NCI-H1436 (cell line): ENCODE measurements around the gene LRFN4.

Experiments
- DNase-seq: peaks from one replicate; lab custom pipeline; 2025; lab: John Stamatoyannopoulos, UW

Gene LRFN4

DNA sequence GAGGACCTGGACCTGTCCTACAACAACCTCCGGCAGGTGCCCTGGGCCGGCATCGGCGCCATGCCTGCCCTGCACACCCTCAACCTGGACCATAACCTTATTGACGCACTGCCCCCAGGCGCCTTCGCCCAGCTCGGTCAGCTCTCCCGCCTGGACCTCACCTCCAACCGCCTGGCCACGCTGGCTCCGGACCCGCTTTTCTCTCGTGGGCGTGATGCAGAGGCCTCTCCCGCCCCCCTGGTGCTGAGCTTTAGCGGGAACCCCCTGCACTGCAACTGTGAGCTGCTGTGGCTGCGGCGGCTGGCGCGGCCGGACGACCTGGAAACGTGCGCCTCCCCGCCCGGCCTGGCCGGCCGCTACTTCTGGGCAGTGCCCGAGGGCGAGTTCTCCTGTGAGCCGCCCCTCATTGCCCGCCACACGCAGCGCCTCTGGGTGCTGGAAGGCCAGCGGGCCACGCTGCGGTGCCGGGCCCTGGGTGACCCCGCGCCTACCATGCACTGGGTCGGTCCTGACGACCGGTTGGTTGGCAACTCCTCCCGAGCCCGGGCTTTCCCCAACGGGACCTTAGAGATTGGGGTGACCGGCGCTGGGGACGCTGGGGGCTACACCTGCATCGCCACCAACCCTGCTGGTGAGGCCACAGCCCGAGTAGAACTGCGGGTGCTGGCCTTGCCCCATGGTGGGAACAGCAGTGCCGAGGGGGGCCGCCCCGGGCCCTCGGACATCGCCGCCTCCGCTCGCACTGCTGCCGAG, 1.5 kb downstream of the LRFN4 start:
- DNase-seq: no peak

DNA sequence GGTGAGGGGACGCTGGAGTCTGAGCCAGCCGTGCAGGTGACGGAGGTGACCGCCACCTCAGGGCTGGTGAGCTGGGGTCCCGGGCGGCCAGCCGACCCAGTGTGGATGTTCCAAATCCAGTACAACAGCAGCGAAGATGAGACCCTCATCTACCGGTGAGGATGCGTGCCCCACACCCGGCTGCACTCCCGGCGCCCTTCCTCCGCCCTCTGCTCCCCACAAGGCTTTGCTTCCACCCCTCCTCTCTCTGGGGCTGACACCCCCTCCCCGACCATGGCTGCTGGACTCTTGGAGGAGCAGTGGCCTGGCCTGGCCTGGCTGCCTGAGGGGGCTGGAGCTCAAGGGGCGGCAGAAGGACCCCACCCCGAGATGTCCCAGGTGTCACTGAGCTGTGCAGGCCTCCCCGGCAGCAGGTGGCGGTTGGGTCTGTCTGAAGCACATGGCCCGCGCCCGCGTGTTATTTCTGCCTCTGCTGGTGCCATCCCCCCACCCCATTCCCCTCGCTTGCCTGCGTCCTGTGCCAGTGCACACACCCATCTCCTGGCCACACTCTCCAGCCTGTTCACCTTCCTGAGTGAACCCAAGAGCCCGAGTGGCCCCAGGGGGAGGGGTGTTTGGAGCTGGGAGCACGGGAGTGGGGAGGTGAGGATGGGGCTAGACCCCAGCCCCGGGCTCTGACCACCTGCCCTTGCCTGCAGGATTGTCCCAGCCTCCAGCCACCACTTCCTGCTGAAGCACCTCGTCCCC, 2.2 kb downstream of the LRFN4 start:
- DNase-seq: no peak

DNA sequence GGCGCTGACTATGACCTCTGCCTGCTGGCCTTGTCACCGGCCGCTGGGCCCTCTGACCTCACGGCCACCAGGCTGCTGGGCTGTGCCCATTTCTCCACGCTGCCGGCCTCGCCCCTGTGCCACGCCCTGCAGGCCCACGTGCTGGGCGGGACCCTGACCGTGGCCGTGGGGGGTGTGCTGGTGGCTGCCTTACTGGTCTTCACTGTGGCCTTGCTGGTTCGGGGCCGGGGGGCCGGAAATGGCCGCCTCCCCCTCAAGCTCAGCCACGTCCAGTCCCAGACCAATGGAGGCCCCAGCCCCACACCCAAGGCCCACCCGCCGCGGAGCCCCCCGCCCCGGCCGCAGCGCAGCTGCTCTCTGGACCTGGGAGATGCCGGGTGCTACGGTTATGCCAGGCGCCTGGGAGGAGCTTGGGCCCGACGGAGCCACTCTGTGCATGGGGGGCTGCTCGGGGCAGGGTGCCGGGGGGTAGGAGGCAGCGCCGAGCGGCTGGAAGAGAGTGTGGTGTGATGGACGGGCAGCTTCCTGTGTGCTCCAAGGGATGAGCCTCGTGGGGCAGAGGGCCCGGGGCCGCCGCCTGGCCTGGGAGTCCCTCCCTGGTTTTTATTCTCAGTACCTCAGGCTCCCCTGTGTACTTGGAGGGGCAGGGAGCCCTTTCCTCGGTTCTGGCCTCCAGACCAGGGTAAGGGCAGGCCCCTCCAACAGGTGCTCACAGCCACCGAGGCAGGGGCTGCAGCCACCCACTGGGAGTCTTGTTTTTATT, 3.0 kb downstream of the LRFN4 start:
- no peak for DNase-seq

DNA sequence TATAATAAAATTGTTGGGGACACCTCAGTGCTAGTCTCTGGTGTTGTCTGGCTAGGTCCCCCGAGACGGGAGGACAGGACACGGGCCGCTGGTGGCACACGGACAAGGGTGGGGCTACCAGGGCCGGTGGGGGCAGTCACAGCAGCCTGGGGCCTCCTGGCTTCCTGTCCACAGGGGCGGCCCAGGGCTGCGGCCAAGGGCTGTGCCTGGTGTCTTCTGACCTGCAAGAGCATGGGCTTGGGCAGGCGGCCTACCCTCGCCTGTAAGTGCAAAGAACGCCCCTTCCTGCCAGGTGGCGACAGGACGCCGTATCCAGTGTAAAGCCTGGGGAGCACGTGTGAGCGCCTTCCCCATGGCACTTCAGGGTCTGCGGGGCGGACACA, 3.6 kb downstream of the LRFN4 start:
- no peak for DNase-seq

DNA sequence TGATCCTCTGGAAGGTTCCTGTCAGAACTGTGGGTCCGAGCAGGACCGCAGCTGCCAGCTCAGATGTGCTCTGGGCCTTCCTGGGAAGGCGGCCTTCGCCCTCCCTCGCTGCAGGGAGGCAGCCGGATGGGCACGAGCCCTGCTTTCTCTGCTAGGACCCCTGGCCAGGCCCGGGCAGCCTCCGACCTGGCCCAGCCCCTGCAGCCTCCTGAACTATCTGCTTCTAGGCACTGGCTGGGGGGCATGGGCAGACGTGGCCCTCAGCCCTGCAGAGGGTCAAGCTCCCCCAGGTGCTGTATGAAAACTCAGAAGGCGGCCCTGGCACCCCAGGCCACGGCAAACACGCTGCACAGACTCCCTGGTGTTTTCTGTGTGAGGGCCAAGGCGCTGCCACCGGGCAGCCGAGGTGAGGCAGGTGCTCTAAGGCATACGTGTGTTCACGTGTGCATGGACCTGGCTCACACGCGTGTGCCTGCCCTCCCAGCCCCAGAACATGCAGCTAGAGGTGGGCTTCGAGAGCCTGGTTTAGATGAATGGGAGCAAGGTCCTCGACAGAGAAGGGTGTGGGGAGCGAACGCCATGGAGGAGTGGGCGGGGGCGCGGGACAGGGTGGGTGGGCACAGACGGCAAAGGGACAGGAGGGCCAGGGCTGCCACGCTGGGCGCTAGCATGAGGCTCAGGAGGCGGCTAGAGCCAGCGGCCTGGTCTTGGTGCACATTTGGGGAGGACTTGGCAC, 4.3 kb downstream of the LRFN4 start:
- DNase-seq: no peak

DNA sequence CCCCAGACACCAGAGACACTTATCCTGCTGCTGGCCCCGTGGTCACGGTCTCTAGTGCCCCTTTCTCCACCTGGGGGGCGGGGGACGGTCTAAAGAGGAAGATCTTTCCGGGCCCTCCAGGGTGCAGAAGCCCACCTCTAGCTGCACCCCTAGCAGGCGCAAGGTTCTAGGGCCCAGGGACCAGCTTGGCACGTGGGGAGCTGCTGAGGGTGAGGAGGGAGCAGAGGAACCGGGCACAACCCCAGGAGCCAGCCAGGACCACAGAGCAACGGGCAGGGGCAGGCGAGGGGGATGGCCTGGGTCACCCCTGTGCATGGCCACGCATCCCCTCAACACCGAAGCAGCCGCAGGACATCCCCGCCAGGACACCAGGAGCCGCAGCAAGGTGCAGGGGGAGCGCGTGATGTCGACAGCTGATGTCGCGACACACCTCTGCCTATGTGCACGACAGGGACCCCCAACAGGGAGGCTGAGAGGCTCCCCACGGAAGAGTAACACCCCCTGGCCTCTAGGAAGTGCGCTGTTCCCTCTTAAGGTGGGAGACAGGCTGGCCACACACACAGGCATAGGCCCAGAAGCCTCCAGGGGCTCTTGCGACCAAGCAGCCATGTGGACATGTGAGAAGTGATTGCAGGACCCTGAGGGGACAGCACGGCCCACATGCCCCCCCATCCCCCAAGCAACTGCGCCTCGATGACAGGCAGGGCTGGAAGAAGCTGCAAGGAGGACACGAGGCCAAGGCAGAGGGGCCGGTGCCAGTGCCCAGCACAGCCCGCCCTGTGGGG, 5.1 kb downstream of the LRFN4 start:
- DNase-seq: no peak

DNA sequence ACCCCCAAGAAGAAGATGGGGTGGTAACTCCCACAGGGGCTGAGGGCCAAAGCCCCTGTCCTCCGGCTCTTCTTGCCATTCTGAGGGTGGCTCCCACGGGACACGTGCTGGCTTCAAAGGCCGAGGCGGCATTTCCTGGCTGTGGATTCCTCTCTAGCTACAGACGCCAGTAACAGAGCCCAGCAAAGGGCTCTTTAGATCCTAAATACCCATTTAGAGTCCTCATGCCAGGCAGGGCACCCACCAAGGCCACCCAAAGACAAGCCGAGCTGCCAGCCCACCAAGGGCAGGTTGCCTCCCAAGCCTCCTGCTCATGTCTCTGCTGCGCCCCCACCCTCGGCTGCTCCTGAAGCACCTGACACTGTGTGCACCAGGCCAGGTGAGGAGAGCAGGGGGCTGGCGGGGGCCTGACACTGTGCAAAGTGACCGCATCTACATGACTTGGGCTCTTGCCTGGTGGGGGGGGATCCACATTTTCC, 5.7 kb downstream of the LRFN4 start:
- no peak for DNase-seq

DNA sequence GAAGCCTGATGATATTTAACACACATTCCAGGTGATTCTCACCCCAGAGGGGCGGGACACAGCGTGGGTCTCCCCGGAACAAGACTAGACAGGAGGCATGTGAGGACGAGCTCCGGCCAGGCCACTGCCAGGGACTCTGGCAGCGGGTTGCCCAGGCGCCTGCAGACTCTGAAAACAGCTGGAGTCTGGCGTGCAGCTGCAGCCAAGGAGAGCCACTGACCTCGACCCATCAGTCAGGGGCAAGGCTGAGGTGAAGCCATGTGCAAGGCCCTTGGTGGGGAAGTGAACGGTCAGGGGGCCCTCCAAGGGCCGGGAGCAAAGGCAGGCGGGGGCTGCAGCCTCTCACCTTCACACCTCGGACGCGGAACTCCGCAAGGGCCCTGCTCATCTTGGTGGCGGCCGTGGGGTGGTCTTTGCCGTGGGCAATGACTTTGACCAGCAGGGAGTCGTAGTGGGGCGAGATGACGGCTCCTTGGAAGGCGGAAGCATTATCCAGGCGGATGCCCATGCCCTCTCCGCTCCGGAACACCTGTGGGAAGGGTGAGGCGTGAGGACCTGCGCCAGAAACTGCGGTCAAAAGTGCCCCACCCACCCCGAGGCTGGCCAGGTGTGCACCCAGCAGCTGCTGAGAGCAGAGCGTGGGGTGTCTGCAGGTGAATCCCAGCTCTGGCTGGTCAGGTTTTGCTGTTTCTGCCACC, 6.7 kb downstream of the LRFN4 start:
- DNase-seq: no peak

DNA sequence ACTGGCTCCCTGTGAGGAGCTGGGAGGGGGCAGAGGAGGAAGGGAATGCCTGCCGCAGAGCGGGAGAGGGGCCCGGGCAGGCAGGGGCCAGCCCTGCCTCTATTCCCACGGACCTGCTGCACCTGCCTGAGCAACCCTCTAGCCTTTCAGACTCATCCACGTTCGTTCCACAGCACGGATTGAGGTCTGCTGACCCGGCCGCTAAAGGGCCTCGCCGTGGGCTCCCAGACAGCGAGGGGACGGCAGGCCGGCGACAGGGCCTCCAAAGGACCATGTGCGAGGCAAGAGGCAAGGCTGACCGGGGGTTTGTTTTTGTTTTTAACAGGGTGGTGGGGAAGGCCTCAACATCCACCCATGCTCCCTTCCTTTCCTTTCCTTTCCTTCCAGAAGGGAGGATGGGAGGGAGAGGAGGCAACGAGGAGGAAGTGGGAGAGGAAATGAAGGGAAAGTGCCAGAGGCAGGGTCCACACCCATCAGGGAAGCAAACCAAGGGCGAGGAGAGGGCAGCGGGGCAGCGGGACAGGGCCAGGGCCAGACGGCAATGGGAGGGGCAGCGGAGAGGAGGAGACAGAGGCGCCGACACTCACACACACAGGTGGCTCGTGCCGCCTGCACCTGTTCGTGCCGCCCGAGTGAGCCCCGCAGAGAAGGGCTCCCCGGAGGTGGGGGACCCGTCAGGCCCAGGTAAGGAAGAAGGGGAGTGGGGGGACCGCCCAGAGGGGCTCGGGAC, 7.5 kb downstream of the LRFN4 start:
- DNase-seq: no peak

DNA sequence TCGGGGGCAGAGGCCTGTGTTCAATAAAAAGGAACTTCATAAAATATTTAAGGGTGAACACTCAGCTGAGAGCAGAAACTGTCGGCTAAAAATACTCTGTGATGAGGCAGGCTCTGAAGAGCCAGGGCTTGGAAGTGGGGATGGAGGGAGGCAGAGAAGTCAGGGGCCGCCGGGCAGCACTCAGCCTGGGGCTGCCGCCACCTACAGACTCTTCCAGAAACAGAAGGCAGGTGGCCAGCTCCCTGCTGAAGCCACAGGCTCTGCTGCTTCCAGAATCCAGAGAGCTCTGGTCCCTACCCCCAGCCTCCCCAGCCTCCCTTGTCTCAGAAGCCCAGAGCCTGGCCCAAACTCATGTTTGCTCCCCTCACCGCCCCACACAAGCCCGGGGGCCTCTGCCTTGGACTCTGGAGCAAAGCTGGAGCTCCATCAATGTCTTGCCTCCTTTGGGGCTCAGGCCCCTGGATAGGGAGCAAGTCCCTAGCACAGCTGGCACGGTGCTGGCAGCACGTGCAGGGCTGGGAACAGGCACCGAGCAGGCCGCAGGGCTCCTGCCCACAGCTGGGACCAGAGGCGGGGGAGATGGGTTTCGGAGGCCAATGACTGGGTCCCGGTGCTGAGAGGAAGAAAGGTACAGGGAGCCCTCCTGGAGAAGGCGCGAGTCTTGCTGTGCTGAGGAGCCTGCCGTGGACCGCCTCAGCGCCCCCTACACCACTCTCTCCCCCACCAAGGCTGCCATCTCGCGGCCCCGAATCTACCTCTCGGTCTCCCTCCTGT, 8.2 kb downstream of the LRFN4 start:
- DNase-seq: no peak

DNA sequence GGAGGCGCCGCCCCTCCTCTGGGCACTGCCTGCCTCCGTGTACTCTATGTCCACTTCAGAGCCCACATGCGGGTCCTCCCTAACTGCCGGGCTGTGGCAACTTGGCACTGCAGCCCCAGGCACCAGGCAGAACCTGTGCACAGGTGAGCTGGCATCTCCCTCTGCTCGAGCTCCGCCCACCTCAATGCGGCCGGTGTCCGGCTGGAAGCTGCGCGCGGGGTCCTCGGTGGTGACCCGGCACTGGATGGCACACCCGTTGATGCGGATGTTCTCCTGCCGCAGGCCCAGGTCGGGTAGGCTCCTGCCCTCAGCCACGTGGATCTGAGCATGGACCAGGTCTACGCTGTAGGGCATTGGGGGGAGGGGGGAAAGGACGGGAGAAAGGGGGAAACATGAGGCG, 9.1 kb downstream of the LRFN4 start:
- DNase-seq: no peak

DNA sequence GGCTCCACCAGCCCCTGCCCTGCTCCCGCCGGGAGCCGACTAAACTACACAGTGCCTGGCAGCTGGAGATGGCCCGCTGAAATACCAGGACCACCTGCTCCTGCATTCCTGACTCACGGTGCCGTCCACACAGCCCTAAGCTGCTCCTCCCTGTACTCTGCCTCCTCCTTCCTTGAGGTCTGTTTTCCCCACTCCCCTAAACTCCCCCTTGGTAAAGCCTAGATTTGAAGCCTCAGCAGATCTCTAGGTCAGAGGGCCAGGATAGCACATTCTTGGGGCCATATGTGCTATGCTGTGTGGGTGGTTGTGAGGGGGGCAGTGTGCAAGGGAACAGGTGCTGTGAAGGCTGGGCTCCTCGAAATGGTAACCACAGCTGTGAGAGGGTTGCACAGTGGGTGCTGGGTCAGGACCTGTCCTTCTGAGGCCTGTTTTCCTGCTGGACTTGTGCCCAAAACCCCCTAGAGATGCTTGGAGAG, 9.7 kb downstream of the LRFN4 start:
- DNase-seq: no peak

DNA sequence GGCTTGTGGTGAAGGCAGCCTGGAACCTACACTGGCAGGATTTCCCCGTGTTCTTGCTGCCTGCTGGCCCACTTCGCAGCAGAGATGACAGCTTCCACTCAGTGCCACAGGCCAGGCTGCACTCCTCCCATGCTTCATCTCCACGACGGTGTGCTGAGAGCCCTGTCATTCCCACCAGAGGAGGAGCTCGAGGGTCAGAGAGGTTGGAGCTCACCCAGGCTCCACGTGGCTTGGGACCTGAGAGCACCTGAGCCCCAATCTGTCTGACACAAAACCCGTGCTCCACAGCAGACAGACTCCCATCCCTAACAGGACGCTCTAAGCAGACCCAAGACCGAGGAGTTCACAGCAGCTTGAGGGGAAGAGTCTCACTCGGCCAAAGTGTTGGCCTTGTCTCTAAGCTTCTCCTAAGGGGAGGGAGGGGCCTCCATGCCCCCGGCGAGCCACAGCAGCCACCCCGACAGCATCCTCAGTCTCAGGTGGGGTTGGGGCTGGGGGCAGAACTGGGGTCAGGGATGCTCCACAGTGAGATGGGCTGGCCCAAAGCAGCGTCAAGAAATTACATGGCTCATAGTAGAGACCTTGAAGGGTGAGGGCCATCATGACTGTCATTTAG, 10.7 kb downstream of the LRFN4 start:
- no peak for DNase-seq

DNA sequence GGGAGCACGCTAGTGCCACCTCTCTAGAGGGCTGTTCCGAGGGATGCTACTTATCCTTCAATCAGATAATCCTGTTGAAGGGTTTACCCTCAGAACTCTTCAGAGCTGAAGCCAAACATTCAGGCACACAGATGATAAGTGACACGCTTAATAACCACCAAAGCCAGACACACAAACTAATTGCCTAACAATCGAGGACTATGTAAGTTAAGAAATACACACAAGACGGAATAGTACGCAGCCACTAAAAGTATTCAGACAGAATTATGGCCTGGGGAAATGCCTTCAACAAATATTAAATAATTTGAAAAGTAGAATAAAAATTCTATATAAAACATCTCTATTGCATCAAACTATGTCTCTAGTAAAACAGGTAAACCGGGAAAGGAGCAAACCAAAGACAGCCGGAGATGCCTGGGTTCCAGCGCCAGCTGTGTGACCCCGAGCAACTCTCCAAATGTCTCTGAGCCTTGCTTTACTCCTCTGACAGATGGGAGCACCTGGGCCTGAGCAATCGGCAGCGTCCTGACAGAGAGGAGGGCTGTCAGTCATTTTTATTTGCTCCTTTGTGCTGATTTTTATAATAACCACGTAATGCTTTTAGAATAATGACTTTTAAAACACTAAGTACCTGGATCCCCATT, 11.3 kb downstream of the LRFN4 start:
- no peak for DNase-seq

DNA sequence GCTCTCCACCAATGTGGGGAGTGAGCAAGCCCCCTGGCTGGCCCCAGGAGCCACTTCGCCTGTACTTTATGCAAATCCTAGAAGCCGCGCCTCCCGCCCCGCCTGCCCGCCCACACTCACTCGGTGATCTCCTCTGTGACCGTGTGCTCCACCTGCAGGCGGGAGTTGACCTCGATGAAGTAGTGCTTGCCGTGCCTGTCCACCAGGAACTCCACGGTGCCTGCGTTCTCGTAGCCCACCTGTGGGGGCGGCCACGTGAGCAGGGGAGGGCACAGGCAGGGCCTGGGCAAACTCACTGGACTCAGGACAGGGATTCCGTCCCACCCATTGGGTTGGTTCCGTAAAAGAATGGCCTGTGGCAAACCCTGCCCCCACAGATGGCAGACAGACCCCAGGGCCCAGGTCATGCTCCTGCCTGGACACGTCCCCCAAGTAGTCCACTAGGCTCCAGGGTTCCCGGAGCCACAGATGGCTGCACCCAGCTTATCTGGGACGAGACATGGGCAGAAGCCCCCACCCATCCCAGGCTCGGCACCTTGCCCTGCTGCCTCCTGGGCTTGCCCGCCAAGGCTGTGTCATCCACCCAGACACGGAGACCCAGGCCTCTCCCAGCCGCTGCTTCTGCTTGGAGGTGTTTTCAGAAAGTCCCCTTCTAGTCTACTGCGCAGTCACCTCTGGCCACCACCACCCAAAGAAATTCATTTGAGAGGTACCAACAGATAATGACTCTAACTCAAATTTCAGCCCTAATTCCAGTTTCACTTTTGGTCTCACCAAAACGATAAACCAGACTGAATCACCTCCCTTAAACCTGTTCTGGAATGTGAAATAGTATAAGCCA, 12.1 kb downstream of the LRFN4 start:
- DNase-seq: no peak

DNA sequence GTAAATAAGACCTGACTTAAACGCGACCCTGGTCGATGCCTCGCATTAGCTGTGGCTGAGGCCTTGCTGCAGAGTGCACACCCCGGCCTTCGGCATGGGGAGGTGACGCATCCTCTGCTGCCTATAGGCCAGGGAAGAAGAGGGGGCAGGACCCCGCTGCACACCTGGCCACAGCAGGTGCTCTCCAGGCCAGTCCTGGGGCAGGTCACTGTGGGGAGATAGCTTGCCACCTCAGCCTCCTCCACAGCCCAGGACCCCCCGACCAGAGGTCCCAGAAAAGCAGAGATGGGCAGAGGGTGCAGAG, 12.7 kb downstream of the LRFN4 start:
- DNase-seq: no peak

DNA sequence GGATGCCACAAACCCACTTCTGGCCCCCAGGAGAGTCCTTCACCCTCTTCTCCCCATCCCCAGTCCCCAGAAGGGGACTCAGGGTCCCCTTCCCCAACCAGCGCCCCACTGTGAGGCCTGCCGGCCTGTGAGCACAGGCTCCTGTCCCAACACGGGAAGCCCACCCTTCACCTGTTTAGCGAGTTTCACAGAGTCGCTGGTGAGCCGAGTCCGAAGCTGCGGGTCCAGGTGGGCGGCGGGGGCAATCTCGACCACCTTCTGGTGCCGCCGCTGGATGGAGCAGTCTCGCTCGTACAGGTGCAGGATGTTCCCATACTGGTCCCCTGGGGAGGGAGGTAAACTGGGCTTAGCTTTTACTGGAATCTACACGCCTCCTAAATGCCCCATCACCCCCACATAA, 13.3 kb downstream of the LRFN4 start:
- DNase-seq: no peak
